ENCODE results near the gene FOXL1.

The FOXL1 gene

DNA sequence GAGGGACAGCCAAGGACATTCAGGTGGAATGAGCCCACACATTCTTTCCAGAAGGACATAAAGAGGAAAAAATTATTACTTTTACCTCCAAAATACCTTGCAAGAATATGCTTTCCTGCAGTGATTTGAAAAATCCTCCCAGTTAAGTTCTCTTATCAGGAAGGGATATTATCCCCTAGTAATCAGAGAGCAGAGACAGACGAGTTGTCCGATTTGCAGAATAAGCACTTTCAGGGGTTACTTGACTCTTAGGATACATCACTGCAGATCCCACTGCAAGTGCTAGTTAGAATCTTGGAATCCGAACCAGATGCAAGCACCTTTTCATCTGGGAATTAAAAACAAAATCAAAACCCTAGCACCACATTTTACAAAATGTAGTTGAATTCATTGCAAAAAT lies 33.6 kb downstream of the FOXL1 start:
- Histone ChIP-seq H3K27ac (replicated peaks) (no peak overlapping the region), H3K4me3 (replicated peaks; ENCODE audit: insufficient read depth, low read length) (no peak overlapping the region), H3K27me3 (ENCODE audit: insufficient read depth, poor library complexity, severe bottlenecking) (no peaks in the 10 kb centered on the region)
- no peak for DNase-seq (ENCODE audit: low read depth in 1 of 2, low spot score in 1 of 2)
- TF ChIP-seq GABPA (IDR thresholded peaks at IDR 0.05; ENCODE audit: low read depth) (no peak), POLR2AphosphoS5 (IDR thresholded peaks at IDR 0.05; ENCODE audit: low read depth) (no peak), SPI1 (IDR thresholded peaks at IDR 0.05; ENCODE audit: borderline replicate concordance, low read depth) (no peak)
- TF ChIP-seq, protein P1, sequence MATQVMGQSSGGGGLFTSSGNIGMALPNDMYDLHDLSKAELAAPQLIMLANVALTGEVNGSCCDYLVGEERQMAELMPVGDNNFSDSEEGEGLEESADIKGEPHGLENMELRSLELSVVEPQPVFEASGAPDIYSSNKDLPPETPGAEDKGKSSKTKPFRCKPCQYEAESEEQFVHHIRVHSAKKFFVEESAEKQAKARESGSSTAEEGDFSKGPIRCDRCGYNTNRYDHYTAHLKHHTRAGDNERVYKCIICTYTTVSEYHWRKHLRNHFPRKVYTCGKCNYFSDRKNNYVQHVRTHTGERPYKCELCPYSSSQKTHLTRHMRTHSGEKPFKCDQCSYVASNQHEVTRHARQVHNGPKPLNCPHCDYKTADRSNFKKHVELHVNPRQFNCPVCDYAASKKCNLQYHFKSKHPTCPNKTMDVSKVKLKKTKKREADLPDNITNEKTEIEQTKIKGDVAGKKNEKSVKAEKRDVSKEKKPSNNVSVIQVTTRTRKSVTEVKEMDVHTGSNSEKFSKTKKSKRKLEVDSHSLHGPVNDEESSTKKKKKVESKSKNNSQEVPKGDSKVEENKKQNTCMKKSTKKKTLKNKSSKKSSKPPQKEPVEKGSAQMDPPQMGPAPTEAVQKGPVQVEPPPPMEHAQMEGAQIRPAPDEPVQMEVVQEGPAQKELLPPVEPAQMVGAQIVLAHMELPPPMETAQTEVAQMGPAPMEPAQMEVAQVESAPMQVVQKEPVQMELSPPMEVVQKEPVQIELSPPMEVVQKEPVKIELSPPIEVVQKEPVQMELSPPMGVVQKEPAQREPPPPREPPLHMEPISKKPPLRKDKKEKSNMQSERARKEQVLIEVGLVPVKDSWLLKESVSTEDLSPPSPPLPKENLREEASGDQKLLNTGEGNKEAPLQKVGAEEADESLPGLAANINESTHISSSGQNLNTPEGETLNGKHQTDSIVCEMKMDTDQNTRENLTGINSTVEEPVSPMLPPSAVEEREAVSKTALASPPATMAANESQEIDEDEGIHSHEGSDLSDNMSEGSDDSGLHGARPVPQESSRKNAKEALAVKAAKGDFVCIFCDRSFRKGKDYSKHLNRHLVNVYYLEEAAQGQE (IDR thresholded peaks at IDR 0.05; ENCODE audit: insufficient replicate concordance, low read depth): no peak
- TF ChIP-seq, protein P2, sequence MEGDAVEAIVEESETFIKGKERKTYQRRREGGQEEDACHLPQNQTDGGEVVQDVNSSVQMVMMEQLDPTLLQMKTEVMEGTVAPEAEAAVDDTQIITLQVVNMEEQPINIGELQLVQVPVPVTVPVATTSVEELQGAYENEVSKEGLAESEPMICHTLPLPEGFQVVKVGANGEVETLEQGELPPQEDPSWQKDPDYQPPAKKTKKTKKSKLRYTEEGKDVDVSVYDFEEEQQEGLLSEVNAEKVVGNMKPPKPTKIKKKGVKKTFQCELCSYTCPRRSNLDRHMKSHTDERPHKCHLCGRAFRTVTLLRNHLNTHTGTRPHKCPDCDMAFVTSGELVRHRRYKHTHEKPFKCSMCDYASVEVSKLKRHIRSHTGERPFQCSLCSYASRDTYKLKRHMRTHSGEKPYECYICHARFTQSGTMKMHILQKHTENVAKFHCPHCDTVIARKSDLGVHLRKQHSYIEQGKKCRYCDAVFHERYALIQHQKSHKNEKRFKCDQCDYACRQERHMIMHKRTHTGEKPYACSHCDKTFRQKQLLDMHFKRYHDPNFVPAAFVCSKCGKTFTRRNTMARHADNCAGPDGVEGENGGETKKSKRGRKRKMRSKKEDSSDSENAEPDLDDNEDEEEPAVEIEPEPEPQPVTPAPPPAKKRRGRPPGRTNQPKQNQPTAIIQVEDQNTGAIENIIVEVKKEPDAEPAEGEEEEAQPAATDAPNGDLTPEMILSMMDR (IDR thresholded peaks at IDR 0.05; ENCODE audit: insufficient read depth, low read length): no peak

DNA sequence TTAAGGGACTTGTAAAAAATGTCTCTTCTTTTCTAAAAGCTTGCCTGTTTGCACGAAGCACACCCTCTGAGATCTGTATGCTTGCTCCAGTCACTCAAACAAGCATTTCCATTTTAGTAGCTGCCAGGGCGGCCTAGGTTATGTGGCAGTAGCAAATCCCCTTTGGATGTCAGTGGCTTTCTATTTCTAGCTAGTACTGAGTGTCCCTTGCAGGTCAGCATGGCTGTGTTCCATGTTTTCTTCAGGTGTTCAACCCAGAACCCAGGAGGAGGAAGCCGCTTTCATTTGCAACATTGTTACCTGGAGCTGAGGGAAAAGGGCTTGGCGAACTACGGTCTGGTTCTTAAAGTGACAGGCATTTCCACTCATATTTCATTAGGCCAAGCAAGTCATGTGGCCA lies 36.4 kb downstream of the FOXL1 start:
- DNase-seq (ENCODE audit: low read depth in 1 of 2, low spot score in 1 of 2): no peak
- Histone ChIP-seq H3K27ac (replicated peaks) (no peak overlapping the region), H3K4me3 (replicated peaks; ENCODE audit: insufficient read depth, low read length) (no peak overlapping the region), H3K27me3 (ENCODE audit: insufficient read depth, poor library complexity, severe bottlenecking) (no peaks in the 10 kb centered on the region)
- TF ChIP-seq SPI1 (IDR thresholded peaks at IDR 0.05; ENCODE audit: borderline replicate concordance, low read depth): no peak

DNA sequence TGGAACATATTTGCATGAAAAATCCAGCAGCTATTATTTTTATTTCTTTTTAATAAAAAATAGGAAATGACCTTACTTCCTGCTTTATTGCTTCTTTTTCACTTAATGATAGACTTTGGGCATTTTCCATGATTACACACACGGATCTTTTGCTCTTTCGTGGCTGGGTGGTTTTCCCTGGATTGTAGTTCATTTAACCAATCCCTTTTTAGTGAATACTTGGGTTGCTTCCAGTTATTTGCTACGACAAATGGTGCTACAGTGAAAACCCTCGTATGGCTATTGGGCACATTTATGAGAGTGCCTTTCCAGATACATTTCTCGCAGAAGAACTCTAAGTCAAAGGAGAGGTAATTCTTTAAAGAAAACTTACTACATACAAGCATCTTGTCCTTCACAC lies 38.6 kb downstream of the FOXL1 start:
- H3K27me3 ChIP-seq (ENCODE audit: insufficient read depth, poor library complexity, severe bottlenecking): no peaks in the 10 kb centered on the region
- no peak overlapping the region for H3K27ac ChIP-seq (replicated peaks)
- no peak for DNase-seq (ENCODE audit: low read depth in 1 of 2, low spot score in 1 of 2)
- no peak overlapping the region for H3K4me3 ChIP-seq (replicated peaks; ENCODE audit: insufficient read depth, low read length)
- TF ChIP-seq, protein P1 (IDR thresholded peaks at IDR 0.05; ENCODE audit: insufficient replicate concordance, low read depth): no peak
- no peak for TF ChIP-seq SPI1 (IDR thresholded peaks at IDR 0.05; ENCODE audit: borderline replicate concordance, low read depth)
- TF ChIP-seq GABPA (IDR thresholded peaks at IDR 0.05; ENCODE audit: low read depth): no peak
- TF ChIP-seq, protein P2 (IDR thresholded peaks at IDR 0.05; ENCODE audit: insufficient read depth, low read length): no peak

DNA sequence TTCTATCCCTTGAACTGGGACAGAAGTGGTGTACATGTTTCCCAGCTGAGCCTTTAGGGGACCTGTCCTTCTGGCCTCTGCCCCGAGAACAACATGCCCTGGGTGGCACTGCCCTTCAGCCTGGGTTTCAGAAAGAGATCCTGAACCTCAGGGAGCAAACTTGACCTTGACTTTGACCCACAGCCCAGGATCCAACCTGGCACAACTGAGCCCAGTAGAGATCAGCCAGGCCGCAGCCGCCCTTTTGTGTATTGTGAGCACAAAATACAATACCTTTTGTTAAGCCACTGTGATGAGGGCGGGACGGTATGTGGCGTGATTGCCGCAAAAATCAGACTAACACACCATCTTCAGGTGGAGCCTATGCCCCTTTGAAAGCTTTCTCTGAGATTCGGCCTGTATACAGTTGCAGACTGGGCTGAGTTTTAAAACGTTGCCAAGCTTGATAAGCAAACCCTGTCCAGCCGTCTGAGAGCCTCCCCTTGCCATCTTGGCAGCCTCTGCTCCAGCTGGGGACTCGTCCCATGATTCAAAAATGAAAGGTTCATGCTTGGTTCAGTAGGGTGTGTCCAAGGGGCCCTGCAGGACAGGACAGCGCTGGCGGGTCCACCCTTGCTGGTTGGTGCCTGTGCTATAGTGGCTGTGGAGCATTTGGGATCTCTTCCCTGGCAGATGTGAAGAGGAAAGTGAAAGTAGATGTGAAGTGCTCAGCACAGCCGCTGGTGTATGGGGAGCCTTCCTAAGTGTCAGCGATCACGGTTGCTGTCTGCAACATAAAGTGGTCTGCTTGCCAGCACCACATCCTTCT lies 40.3 kb downstream of the FOXL1 start:
- DNase-seq (ENCODE audit: low read depth in 1 of 2, low spot score in 1 of 2): no peak

More for the DNA sequence above, 40.3 kb downstream of the FOXL1 start:
- Histone ChIP-seq H3K4me3 (replicated peaks; ENCODE audit: insufficient read depth, low read length) (no peak overlapping the region), H3K27ac (replicated peaks) (no peak overlapping the region), H3K27me3 (ENCODE audit: insufficient read depth, poor library complexity, severe bottlenecking) (no peaks in the 10 kb centered on the region)
- no peak for TF ChIP-seq SPI1 (IDR thresholded peaks at IDR 0.05; ENCODE audit: borderline replicate concordance, low read depth)
- TF ChIP-seq, protein P1 (IDR thresholded peaks at IDR 0.05; ENCODE audit: insufficient replicate concordance, low read depth): no peak
- TF ChIP-seq, protein P2 (IDR thresholded peaks at IDR 0.05; ENCODE audit: insufficient read depth, low read length): no peak
- no peak for TF ChIP-seq POLR2AphosphoS5 (IDR thresholded peaks at IDR 0.05; ENCODE audit: low read depth)
- TF ChIP-seq GABPA (IDR thresholded peaks at IDR 0.05; ENCODE audit: low read depth): no peak
